T follicular helper cell (primary cell): Measurements from ENCODE around the gene HLA-DQB2.
"Not testable (repeated sequence)": the region's sequence is repeated elsewhere in the genome, so short reads cannot be mapped to it uniquely, and the experiment has no call there.

ENCODE experiments used
- DNase-seq: peaks from one replicate; pipeline ENCODE4 v3.0.0-alpha.2; 2020; ENCODE audit warnings: low read depth
- total RNA-seq, 2 experiments: gene quantifications; one replicate each; lab custom pipeline; 2026; lab: John Stamatoyannopoulos, UW

The HLA-DQB2 gene
- 0 reads per million in 2 experiments for total RNA-seq

DNA sequence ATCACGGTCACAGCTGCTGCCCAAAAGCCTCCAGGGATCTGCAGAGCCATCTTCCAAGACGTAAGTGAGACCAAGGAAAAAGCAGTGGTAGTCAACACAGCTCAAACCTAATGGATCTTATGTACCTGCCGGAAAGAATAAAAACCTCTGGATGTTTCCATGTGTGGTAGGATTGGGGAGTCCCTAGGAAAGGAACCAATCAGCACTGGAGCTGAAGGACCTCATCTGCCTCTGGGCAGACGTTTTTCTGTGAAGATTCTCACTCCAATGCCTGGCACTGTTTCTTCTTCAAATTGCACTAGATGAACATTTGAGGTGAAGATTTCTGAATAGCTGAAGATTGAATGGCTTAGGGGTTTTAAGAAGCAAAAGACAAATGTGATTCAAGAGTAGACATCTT lies at the start of gene HLA-DQB2:
Gene HLA-DQB2 (minus strand): TSS at position 112 of the 400 bp plus-strand sequence. CDS start 62 bp downstream, at position 50.
- no peak for DNase-seq

DNA sequence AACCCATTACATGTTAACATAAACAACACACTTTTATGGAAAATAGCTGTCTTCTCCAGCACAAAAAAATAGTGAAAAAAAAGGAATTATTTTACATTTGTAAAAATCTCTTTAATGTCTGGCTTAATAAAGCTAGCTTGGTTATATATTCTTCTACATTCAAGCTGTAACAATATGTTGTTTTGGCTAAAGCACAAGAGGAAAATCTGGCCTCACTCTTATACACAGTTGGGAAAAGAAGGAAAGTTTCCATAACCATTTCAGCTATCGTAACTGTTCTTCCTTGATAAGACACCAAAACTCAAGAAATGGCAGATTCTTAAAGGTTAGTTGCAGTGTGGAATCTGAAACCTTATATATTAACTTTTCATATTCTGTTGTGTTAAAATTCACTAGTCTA lies 45.8 kb upstream of the HLA-DQB2 start:
- DNase-seq: no peak

DNA sequence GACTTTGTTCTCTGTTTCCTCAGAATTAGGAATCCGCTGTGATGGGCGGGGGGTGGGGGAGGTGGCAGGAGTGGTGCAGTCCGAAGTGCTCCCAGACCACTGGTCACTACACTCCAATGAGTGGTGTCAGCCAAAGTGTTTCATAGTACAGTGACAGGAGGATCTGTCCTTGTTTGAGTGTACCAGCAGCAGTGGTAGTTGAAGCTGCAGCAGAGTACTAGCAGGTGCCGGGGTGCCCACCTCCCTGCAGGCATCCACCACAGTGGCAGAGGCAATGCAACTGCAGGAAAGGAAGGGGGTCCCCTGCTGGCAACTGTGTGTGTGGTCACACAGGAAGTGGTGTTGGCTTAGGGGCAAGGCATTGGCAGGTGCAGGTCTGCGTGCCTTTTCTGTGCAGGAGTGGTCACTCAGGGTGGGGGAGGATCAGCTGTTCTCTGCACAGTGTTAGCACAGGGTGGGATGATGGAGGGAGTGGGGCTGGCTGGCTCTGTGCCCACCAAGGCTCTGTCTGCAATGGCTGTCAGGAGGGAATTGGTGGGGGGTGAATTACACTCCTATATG lies 43.8 kb upstream of the HLA-DQB2 start:
- no peak for DNase-seq

DNA sequence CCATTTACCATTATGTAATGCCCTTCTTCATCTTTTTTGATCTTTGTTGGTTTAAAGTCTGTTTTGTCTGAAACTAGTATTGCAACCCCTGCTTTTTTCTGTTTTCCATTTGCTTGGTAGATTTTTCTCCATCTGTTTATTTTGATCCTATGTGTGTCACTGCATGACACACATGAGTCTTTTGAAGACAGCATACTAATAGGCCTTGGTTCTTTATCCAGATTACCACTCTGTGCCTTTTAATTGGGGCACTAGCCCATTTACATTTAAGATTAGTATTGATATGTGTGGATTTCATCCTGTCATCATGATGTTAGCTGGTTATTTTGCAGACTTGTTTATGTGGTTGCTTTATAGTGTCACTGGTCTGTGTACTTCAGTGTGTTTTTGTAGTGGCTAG lies 42.1 kb upstream of the HLA-DQB2 start:
- DNase-seq: not testable (repeated sequence)

DNA sequence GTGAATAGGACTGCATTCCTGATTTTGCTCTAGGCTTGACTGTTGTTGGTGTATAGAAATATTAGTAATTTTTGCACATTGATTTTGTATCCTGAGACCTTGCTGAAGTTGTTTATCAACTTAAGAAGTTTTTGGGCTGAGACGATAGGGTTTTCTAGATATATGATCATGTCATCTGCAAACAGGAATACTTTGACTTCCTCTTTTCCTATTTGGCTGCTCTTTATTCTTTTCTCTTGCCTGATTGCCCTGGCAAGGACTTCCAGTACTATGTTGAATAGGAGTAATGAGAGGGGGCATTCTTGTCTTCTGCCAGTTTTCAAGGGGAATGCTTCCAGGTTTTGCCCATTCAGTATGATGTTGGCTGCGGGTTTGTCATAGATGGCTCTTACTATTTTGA lies 40.1 kb upstream of the HLA-DQB2 start:
- DNase-seq: no peak

- DNase-seq: no peak
These were observed 36.4 kb upstream of the HLA-DQB2 start for GRCh38 chr6:32799740-32800139.

DNA sequence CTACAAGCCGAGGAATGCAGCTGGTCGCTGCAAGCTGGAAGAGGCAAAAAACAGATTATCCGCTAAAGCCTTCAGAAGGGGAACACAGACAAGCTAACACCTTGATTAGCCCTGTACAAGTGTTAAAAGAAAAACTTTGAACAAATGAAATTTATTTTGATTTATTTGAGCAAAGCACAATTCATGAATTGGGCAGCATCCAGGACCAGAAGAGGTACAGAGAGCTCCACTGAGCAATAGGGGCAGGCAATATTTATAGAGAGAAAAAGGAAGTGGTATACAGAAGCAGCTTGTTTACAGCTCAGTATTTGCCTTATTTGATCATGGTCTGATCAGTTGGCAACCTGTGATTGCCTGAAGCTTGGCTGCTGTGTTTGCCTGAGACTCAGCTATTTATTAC lies 35.8 kb upstream of the HLA-DQB2 start:
- DNase-seq: no peak

GRCh38 chr6:32796848-32797776 lies 33.8 kb upstream of the HLA-DQB2 start:
- DNase-seq: peak; percentile 65

DNA sequence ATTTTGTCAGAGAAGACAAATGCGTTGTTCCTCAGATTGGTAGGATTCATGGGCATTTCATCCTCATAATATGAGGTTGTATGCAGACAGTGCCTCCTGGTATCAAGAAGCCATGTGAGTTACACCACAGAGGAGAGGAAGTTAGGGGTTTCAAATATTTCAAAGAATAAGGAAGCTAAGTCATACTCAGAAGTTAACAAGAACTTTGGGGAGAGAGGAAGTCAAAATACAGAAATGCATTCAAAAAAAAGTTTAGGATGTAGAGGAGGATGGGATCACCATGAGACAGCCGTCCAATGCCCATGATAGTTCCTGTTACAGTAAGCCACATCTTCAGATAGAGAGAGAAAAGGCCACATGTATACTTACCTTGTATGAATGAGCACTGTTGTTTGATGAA lies 31.2 kb upstream of the HLA-DQB2 start:
- DNase-seq: no peak

- no peak for DNase-seq
These were observed 29.6 kb upstream of the HLA-DQB2 start for GRCh38 chr6:32792901-32793435.

DNA sequence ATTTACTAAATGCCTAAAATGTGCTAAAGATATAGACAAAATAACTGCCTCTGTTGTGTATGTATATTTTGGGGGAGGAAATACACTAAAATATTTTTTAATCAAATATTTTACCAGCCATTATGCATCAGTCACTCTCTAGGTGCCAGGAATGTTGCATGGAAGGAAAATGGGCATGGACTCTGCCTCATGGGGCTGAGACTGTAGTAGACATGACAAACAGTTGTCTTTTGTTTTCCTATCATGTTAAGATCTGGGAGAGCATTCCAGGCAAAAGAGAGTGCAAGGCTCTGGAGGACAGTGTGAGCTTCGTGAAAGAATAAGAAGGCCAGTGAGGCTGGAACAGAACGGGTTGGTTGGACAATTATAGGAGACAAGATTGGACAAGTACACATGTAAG lies 27.0 kb upstream of the HLA-DQB2 start:
- DNase-seq: no peak

DNA sequence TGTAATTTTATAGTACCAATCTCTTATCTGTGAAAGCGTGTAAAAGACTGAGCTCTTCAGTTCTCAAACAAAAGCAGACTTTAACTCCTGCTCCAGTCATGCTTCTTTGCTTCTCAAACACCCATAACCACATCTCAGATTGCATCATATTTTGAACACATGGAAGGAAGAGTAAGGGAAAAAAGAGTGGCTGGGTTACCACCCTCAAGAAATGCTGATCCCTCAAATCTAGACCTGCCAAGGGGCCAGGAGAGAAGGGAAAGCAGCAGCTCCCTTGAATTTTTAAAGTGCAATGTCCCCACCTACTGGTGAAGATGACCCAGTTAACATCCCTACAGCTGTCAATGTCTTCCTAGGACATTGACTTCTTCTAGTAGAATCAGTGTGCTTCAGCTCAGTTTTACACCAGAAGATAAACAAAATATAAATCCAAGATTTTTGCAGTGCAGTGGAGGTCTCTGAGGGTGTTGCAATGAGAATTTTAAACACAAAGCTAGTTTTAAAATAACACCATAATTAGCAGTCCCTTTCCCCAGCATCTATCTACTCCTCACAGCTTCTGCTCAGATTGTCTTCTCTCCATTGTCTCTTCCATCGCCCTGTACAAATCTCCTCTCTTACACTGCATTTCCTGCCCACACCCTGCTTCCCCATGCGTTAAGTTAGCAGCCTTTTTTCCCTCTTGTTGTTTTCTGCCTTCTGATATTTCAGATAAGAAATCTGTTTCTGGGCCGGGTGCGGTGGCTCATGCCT lies 22.6 kb upstream of the HLA-DQB2 start:
- peak; percentile 15 for DNase-seq

- DNase-seq: not testable (repeated sequence)
These were observed 19.6 kb upstream of the HLA-DQB2 start for GRCh38 chr6:32782923-32783322.

GRCh38 chr6:32779036-32779435 lies 15.7 kb upstream of the HLA-DQB2 start:
- DNase-seq: no peak

GRCh38 chr6:32775071-32775470 lies 11.7 kb upstream of the HLA-DQB2 start:
- DNase-seq: no peak

- DNase-seq: no peak
These were observed 11.1 kb upstream of the HLA-DQB2 start for GRCh38 chr6:32774426-32774825.

- no peak for DNase-seq
These were observed 9.3 kb upstream of the HLA-DQB2 start for GRCh38 chr6:32772656-32773055.

DNA sequence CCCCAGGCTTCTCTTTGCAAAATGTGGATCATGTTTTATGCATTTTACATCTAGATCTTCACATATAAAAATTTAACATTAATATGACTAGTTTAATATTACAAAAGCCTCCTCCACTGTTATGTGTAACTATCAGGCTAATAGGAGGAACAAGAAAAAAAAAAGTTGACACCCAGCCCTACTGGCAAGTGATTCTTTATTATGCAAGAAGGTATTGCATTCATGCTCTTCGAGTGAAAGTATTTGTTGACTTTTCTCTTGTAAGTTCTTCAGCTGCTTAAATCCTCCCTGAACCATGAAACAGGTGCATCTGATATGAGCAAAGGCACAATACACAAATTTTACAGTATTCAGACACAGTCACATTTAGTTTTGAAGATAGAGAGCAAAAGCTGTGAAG lies 716 bp upstream of the HLA-DQB2 start:
- no peak for DNase-seq

GRCh38 chr6:32761548-32761947 lies 1.8 kb downstream of the HLA-DQB2 start:
- DNase-seq: no peak

GRCh38 chr6:32761072-32761471 lies 2.3 kb downstream of the HLA-DQB2 start:
- no peak for DNase-seq

DNA sequence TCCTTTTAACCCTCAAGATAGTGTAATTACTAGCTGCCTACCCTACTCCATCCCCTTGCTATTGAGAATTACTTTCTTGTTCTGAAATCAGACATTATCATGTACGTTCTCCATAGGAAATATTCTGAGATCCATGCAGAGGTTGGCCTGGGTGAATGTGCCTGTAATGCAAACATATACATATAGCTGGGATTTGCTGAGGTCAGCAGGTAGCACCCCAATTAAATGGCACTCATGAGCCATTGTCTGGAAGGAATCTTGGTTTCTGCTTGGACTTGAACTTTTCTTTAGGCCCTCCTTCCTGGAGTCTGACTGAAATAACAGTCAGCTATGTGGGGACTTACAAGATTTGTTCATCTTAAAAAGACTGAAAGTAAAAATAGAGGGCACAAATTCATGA lies 3.7 kb downstream of the HLA-DQB2 start:
- DNase-seq: no peak

DNA sequence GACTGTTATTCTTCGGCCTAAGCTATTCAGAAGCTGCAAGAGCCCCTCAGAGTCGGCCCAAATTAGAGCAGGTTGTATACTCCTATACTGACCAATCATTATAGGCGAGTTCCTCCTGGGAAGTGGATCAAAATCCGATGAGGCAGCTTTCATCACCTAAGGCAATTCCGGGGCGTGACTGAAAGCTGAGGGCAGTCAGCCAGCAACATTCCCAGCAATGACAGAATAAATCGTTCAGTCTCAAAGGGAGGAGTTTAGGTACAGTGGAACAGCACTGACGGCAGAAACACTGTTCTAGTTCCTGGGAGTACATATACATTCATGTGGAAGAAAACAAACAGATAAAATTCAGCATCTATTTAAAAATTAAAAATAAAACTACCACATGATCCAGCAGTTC lies 10.8 kb downstream of the HLA-DQB2 start:
- DNase-seq: no peak
